Keratinocyte (primary cell): ENCODE results near the gene RALGAPA2. TPM values are rescaled to one million over a fixed set of nuclear protein-coding genes. Genes with fewer than 3 reads are reported as not detected.

Experiments
- DNase-seq: peaks from one replicate; pipeline ENCODE4 v3.0.0-alpha.2; 2011; ENCODE audit warnings: low read depth, missing footprints, low spot score
- FAIRE-seq: peaks from 2 replicates; lab custom pipeline; 2011; peaks lifted over from hg19 to GRCh38; lab: Jason Lieb, UNC
- H2AFZ ChIP-seq: 2 replicates; pipeline ENCODE4 v1.6.0; 2012; ENCODE audit warnings: low read length, control low read depth, inconsistent platforms; ENCODE audit not compliant: control insufficient read depth
- H3K27ac ChIP-seq: 2 replicates; pipeline ENCODE4 v1.5.1; 2011; ENCODE audit warnings: low read length; ENCODE audit not compliant: control insufficient read depth, insufficient read depth
- H3K27me3 ChIP-seq: 3 replicates; pipeline ENCODE4 v1.6.0; 2011; ENCODE audit warnings: low read length; ENCODE audit not compliant: control insufficient read depth, insufficient read depth; ENCODE audit errors: extremely low read depth
- H3K36me3 ChIP-seq, 2 experiments: 2 replicates in 1 of 2; 3 replicates in 1 of 2; pipeline ENCODE4 v1.5.1; 2011; ENCODE audit warnings: low read length in 2 of 2, mild to moderate bottlenecking in 1 of 2; ENCODE audit not compliant: control insufficient read depth in 2 of 2, insufficient read depth in 2 of 2; ENCODE audit errors: extremely low read depth in 1 of 2
- H3K4me1 ChIP-seq: 3 replicates; pipeline ENCODE4 v1.5.1; 2011; ENCODE audit warnings: low read length; ENCODE audit not compliant: control insufficient read depth, insufficient read depth; ENCODE audit errors: extremely low read depth
- H3K4me2 ChIP-seq: 3 replicates; pipeline ENCODE4 v1.6.0; 2011; ENCODE audit warnings: low read depth, low read length; ENCODE audit not compliant: control insufficient read depth, insufficient read depth; ENCODE audit errors: extremely low read depth
- H3K4me3 ChIP-seq, 3 experiments: fragments of 200-600 bp in 1 of 3; sonication (generic) in 1 of 3; 2 replicates in 2 of 3; 3 replicates in 1 of 3; pipeline ENCODE4 v1.5.1; 2011 to 2016; ENCODE audit warnings: low read length in 3 of 3, mild to moderate bottlenecking in 3 of 3, control low read depth in 2 of 3, inconsistent platforms in 1 of 3, low read depth in 1 of 3, mixed read lengths in 1 of 3, mixed run types in 1 of 3, moderate library complexity in 1 of 3; ENCODE audit not compliant: control insufficient read depth in 2 of 3, insufficient read depth in 2 of 3; ENCODE audit errors: extremely low read depth in 1 of 3
- H3K79me2 ChIP-seq: 2 replicates; pipeline ENCODE4 v1.6.0; 2012; ENCODE audit warnings: low read length; ENCODE audit not compliant: control insufficient read depth, insufficient read depth
- H3K9ac ChIP-seq: 3 replicates; pipeline ENCODE4 v1.6.0; 2011; ENCODE audit warnings: low read length; ENCODE audit not compliant: control insufficient read depth, insufficient read depth; ENCODE audit errors: extremely low read depth
- H3K9me1 ChIP-seq: 3 replicates; pipeline ENCODE4 v1.6.0; 2011; ENCODE audit warnings: low read length; ENCODE audit not compliant: control insufficient read depth, insufficient read depth; ENCODE audit errors: extremely low read depth
- H3K9me3 ChIP-seq: 2 replicates; pipeline ENCODE4 v1.5.1; 2012; ENCODE audit warnings: low read depth, low read length; ENCODE audit not compliant: control insufficient read depth
- H4K20me1 ChIP-seq: 3 replicates; pipeline ENCODE4 v1.6.0; 2011; ENCODE audit warnings: low read length; ENCODE audit not compliant: control insufficient read depth, insufficient read depth; ENCODE audit errors: extremely low read depth
- CTCF ChIP-seq, 3 experiments: IDR thresholded peaks in 1 of 3; conservative IDR thresholded peaks in 1 of 3; optimal IDR thresholded peaks in 1 of 3; 2 replicates in 2 of 3; 3 replicates in 1 of 3; pipeline versions ENCODE3 to v1.5.1; 2011; ENCODE audit warnings: low read length in 3 of 3, mild to moderate bottlenecking in 3 of 3, moderate library complexity in 2 of 3, control low read depth in 1 of 3, inconsistent platforms in 1 of 3; ENCODE audit not compliant: insufficient read depth in 2 of 3; ENCODE audit errors: extremely low read depth in 1 of 3
- EZH2 ChIP-seq: IDR thresholded peaks from one replicate; pipeline ENCODE4 v1.6.1; 2012; ENCODE audit warnings: inconsistent platforms, mild to moderate bottlenecking, low read length, moderate library complexity
- dilution Hi-C: fragments of 300-500 bp; cut with MboI; formaldehyde crosslinking; loops from one replicate; pipeline ENCODE4 v1.7.0; 2020; ENCODE audit warnings: low sequenced_read_pairs; ENCODE audit not compliant: extremely low pct_ligation_motif_present
- polyA plus RNA-seq, 5 experiments: library from polyadenylated mRNA; depleted of rRNA in 3 of 5; stranded (reverse) in 3 of 5; stranded (forward) in 1 of 5; unstranded in 1 of 5; fragments of >200 nt; gene quantifications; 1 replicate in 1 of 5; 2 replicates in 3 of 5; 3 replicates in 1 of 5; pipeline versions ENCODE4 v1.2.1 to v1.2.3, GENCODE V29; 2011 to 2012; ENCODE audit warnings: missing spikeins in 2 of 5, low read depth in 1 of 5, low replicate concordance in 1 of 5

RALGAPA2 gene
- polyA plus RNA-seq, 1 donor (not counting 4 experiments of a cell fraction or from before 2014, with no cell fraction given), result 3.2 TPM

- H3K4me3 ChIP-seq, result no peak overlapping the region
- dilution Hi-C loops, result no loop called here
- no peak for FAIRE-seq
- H3K36me3 ChIP-seq, result peaks cover 0 to 1% of the 10 kb centered on the region in 2 experiments
- peaks cover 14% of the 10 kb centered on the region for H3K4me1 ChIP-seq
- no peaks in the 10 kb centered on the region for H3K27me3 ChIP-seq
- no peak overlapping the region for H3K9ac ChIP-seq
- H3K4me2 ChIP-seq, result no peak overlapping the region
- no peak for DNase-seq
- no peak overlapping the region for H3K27ac ChIP-seq
- no peaks in the 10 kb centered on the region for H3K79me2 ChIP-seq
- H3K9me1 ChIP-seq, result no peaks in the 10 kb centered on the region
- no peaks in the 10 kb centered on the region for H4K20me1 ChIP-seq
- TF ChIP-seq EZH2 (no peak), CTCF (optimal IDR thresholded peaks at IDR 0.05 in 1 of 3, IDR thresholded peaks at IDR 0.05 in 1 of 3, conservative IDR thresholded peaks at IDR 0.05 in 1 of 3; ENCODE audit: extremely low read depth in 1 of 3, insufficient read depth in 2 of 3, low read length in 3 of 3) (no peak)
- H3K9me3 ChIP-seq, result no peaks in the 10 kb centered on the region
- H2AFZ ChIP-seq, result no peak overlapping the region
Measured at GRCh38 chr20:20488388-20488787, 224.1 kb downstream of the RALGAPA2 start.

GRCh38 chr20:20487811-20488210, 224.6 kb downstream of the RALGAPA2 start:
- Histone ChIP-seq H3K9me1 (no peaks in the 10 kb centered on the region), H3K4me1 (peaks cover 14% of the 10 kb centered on the region), H3K4me3 (no peak overlapping the region), H3K4me2 (peak overlapping the region; percentile 31), H3K27ac (no peak overlapping the region), H3K9ac (no peak overlapping the region), H3K27me3 (no peaks in the 10 kb centered on the region), H2AFZ (no peak overlapping the region), H3K79me2 (no peaks in the 10 kb centered on the region), H3K36me3 (peaks cover 0 to 1% of the 10 kb centered on the region in 2 experiments), H4K20me1 (no peaks in the 10 kb centered on the region), H3K9me3 (no peaks in the 10 kb centered on the region)
- TF ChIP-seq EZH2, result no peak
- TF ChIP-seq CTCF (optimal IDR thresholded peaks at IDR 0.05 in 1 of 3, IDR thresholded peaks at IDR 0.05 in 1 of 3, conservative IDR thresholded peaks at IDR 0.05 in 1 of 3; ENCODE audit: extremely low read depth in 1 of 3, insufficient read depth in 2 of 3, low read length in 3 of 3), result no peak
- FAIRE-seq (no peak), DNase-seq (no peak)
- dilution Hi-C loops, result no loop called here
